MM.1S (cell line): ENCODE data around the gene CD44.

Experiments used
- EZH2 ChIP-seq: fragments of 300-600 bp; sonication (generic); optimal IDR thresholded peaks from 2 replicates; pipeline ENCODE3; 2017; ENCODE audit warnings: low read depth, mild to moderate bottlenecking, antibody characterized with exemption, low read length, mixed read lengths
- TF ChIP-seq, protein P1 (sequence below): fragments of 300-600 bp; sonication (generic); IDR thresholded peaks from 2 replicates; pipeline ENCODE4 v1.5.1; 2016; ENCODE audit warnings: antibody characterized with exemption, low read length, mixed read lengths

DNA sequence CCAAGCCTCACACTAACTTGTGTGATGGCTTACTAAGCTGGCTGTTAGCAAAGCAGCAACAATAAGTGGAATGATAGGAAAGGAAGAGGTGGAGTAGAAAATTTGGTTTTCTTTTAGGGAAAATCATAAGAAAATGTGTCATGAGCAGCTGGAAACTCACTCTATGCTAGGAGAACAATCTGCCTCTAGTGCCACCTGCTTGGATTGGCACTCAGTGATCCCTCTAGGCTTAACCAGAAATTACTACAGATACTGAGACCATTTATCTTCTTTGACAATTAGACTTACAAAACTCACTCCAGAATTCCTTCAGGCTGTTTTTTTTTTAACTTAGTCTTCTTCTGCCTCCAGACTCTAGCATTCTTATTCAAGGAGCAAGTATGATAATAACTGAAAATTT is 117.3 kb downstream of the CD44 start:
- TF ChIP-seq EZH2, result no peak
- TF ChIP-seq, protein P1, sequence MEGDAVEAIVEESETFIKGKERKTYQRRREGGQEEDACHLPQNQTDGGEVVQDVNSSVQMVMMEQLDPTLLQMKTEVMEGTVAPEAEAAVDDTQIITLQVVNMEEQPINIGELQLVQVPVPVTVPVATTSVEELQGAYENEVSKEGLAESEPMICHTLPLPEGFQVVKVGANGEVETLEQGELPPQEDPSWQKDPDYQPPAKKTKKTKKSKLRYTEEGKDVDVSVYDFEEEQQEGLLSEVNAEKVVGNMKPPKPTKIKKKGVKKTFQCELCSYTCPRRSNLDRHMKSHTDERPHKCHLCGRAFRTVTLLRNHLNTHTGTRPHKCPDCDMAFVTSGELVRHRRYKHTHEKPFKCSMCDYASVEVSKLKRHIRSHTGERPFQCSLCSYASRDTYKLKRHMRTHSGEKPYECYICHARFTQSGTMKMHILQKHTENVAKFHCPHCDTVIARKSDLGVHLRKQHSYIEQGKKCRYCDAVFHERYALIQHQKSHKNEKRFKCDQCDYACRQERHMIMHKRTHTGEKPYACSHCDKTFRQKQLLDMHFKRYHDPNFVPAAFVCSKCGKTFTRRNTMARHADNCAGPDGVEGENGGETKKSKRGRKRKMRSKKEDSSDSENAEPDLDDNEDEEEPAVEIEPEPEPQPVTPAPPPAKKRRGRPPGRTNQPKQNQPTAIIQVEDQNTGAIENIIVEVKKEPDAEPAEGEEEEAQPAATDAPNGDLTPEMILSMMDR, result no peak
